Measurements from ENCODE around the gene ABCB10.

DNA sequence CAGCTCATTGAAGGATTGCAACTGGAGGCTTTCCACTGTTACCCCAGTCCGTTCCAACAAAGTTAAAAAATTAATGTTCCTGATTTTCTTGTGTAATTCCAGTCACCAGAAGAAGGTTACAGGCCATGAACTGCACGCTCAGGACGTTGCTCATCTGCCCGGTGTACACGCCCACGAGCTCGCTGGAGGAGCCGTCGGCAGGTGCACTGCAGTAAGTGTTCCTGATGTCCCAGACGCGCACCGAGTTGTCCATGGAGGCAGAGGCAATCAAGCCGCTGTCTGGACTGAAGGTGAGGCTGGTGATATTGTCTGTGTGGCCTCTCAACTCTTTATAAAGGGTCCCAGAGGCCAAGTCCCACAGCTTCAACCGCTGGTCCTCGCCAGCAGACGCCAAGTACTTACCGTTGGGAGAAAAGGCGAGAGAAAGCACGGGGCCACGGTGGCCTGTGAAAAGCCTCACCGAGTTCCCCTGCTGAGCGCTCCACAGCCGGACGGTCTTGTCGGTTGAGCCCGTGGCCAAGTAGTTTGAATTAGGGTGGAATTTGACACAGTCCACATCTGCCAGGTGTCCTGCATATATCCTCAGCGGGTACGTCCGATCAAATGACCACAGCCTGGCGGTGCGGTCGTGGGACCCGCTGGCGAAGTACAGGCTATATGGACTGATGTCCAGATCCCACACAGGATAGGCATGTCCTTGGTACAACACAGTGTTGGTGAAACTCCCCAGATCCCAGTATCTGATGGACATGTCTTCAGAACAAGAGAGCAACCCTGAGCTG lies 35.9 kb upstream of the ABCB10 start:
- no peak for TF ChIP-seq POLR2A (IDR thresholded peaks at IDR 0.05; ENCODE audit: extremely low read depth, insufficient read length)
- TF ChIP-seq CTCF (IDR thresholded peaks at IDR 0.05; ENCODE audit: low read depth, low read length) = no peak

Measured in NB4 (cell line).